GM21786 (cell line): Measurements from ENCODE around the gene PROSER2.

Source experiments
- ATAC-seq: cut with Tn5 transposase; IDR thresholded peaks from one replicate; pipeline ENCODE4 v1.9.1; 2021; ENCODE audit not compliant: unreplicated experiment

PROSER2 gene

DNA sequence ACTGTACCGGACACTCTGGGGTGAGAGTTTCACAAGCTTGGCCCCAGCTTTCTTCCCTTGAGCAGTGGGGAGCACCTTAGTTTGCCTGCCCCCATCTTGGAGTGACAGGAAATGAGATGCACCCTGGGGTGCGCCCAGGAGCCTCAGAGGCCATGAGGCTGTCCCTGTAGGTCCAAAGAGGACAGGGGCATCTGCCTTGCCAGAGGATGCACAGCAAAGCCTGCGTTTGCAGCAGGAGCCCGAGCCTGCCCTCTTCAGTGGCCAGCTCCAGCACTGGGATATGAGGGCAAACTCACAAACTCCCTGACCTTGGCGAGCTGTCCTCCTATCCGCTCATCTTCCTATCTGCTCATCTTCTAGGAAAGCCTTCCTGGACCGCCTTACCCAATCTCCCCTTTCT lies 79.5 kb downstream of the PROSER2 start:
- no peak for ATAC-seq

DNA sequence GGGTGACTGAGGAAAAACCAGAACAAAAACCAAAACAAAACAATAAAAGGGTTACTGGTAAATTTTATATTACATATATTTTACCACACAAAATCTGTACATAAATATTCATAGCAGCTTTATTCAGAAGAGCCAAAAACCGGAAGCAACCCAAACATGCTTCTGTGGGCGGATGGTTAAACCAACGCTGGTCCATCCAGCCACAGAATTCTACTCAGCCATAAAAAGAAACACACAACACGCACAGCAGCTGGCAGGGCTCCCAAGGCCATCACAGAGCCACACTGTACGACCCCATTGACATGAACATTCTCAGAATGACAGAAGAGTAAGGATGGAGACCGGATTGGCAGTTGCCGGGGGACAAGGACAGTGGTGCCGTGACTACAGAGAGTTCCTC lies 83.6 kb downstream of the PROSER2 start:
- no peak for ATAC-seq

DNA sequence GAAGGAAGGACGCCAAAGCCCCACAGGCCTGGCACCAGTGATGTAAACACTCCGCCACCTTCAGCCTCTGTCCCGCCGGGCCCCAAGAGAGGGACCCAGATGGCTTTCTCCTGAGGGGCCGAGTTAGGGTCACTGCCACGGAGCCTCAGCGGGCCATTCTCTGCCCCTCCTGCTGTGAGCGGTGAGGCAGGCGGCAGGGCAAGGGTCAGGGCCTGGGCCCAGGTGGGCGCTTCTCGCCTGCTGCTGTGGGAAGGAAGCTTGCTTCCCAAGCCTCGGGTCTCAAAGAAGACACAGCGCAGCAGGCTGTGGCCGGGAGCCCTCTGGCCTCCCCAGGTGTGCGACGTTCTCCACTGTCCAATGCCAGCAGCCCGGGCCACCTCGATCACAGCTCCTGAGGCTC lies 84.8 kb downstream of the PROSER2 start:
- no peak for ATAC-seq

DNA sequence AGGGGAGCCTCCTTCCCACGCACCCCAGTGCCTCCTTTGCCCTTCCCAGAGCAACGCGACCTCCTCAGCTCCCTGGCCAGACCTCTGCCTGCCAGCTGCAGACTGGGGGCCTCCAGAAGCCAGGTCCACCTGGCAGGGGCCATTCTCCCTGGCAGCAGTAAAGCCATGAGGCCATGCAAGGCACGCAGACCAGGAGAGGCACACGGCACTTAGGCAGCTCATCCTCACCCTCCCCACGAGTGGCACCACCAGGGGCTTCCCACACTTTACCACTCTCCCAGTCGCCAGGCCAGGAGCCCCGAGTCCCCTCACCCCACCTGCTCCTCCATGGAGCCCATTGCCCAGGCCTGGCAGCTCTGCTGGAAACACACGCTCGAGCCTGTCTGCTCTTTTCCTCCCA lies 85.4 kb downstream of the PROSER2 start:
- ATAC-seq, result no peak

DNA sequence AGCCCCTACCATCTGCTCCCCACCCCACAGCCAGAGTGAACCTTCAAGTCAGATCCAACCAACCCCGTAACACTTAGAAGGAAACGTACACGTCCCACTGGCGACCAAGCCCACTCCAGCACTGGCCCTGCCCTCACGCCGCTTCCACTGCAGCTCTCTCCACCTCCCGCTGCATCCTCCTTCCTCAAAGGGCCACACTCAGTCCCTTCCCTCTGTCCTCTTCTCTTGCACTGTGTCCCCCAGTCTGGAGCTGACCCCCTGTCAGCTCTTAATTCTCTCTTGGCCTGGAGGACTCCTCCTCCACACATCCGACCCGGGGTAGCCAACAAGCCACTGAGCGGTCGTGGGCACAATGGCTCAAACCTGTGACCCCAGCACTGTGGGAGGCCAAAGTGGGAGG lies 85.8 kb downstream of the PROSER2 start:
- no peak for ATAC-seq

DNA sequence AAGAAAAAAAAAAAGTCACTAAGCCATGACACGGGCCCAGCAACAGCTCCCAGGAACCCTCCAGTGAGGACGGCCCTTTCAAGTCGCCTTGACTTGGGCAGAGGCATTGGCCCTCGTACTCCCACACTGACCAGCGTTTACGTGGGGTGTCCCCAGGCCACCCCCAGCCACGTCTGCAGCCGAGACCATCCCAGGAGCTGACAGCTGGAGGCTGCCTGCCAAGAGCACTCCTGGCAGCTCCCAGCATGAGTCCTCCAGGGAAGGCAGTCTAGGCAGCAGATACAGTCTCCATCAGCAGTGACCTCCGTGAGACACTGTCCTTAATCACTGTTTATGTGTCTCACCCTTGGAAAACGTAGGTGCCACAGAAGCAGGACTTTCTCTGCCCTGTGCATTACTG lies 86.5 kb downstream of the PROSER2 start:
- no peak for ATAC-seq

DNA sequence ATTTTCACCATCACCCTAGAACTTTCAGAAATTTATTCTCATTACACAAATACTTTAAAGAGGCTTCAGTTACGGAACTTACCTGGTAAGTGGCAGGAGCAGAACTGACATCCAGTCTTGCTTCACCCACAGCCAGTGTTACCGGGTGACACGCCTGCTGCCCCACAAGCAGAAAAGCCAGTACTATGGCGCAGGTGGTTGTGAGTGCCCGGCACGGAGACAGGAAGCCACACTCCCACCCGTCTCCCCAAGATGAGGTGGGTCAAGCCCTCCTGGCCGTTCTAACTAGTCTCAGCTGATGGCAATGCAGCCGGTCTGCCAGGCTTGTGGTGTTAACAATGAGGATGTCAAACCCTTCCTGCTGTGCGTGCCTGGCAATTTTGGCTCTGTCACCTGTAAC lies 86.9 kb downstream of the PROSER2 start:
- ATAC-seq, result no peak

DNA sequence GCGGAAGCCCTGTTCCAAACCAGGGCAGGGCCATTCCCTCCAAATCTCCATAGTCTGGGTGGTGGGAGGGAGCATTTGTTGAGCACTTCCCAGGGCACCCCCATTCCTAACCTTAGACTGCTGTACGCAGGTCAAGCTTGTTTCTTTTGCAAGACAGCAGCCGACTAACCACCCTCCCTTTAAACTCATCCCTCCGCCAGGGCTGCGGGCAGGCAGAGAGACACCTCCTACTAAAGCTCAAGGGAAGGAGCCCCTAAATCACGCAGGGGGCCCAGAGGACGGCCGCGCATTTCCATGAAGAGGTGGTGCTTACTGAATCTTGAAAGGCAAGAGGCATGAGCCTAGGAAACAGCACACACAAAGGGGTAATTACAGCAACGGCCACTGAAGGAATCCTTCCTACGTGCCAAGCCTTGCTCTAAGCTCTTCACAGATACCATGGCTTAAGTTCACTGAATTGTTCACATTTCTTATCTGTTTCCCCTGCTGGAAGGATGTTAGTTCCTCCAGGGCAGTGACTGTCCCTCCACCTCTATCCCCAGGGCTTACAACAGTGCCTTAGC lies 90.0 kb downstream of the PROSER2 start:
- ATAC-seq, result no peak

DNA sequence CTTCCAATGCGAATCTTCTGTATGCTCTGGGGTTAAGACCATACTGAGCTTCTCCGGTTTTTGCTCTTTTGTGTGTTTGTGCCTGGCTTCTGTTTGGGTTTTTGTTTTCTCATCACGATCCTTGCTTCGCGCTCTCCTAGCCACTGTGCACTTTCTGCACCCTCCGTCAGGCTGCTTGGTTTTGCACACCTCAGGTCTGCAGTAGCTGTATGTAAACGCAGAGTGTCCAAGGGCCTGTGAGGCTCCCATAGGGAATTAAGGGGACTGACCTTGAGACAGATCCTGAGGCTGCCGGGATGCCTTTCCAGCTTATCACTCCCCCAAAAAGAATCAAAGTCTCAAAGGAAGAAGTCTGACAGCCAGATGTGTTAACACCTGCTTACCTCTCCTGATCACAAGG lies 95.2 kb downstream of the PROSER2 start:
- no peak for ATAC-seq

DNA sequence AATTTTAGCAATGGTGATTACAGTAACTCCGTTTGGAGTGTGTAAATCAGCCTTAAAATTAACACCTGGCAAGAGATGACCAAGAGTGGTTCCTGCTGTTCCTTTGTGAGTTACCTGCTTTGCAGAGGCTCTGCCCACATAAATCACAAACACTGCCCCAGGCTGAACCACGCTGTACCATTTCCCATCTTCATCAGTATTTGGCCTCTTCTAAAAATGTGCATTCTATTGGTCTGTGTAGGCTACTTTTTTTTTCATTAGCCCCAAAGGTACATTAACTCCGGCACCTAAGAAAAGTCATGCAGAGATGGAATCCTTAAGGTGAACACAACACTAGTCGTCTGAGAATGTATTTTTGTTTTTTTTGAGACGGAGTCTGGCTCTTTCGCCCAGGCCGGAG lies 96.1 kb downstream of the PROSER2 start:
- no peak for ATAC-seq
